ENCODE results near the gene PCYOX1L. TPM values are rescaled to one million over a fixed set of nuclear protein-coding genes. Genes with fewer than 3 reads are reported as not detected.
A peak's percentile ranks its signal among the peaks of the same experiment; 100 is the strongest.

PCYOX1L gene
- total and polyA plus RNA-seq, 2 experiments from 2014 or later, result 6.7 to 14.7 TPM

DNA sequence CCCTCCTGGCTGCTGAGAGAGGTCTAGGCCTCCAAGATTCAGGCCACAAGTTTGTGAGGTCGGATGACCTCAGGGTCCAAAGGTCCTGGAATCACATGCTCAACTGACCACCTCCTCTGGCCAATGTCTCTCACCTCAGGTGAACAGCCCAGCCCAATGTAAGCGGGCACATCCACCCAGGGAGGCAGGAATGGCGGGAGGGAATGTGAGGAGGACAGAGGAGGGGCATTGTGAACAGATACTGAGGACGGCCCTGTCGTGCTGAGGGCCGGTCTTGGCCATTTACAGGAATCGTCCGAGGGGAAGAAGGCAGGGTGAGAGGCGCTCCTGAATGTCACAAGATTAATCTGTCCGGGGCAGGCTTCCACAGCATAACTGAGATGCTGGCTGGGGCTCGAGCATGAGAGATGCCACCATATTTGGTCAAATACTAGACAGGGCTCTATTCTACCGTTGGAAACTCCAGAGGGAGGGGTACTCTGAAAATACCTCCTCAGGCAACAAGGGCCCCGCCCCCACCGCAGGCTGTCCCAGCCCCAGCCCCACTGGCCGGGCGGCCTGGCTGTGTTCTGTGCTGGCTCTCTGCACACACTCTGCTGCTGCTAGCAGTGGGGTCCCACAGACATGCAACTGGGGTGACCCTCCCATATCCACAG lies 22.7 kb downstream of the PCYOX1L start:
- H3K27ac ChIP-seq (ENCODE audit: low read depth), result no peak overlapping the region
- no peaks in the 10 kb centered on the region for H3K27me3 ChIP-seq (ENCODE audit: insufficient read depth)
- no peaks in the 10 kb centered on the region for H3F3A ChIP-seq (replicated peaks; ENCODE audit: low read depth)
- no peaks in the 10 kb centered on the region; the same call in 2 of the 3 replicates for H3K36me3 Mint-ChIP-seq (ENCODE audit: low read depth)
- no peaks in the 10 kb centered on the region for H3K36me3 ChIP-seq (ENCODE audit: insufficient read depth)
- H3K4me3 ChIP-seq, result no peak overlapping the region
- DNase-seq (ENCODE audit: low spot score) (no peak), ATAC-seq (peak; percentile 16)
- no peaks in the 10 kb centered on the region for H3K4me1 ChIP-seq (ENCODE audit: insufficient read depth)
- no peak overlapping the region for H3K27ac Mint-ChIP-seq
- no peaks in the 10 kb centered on the region for H3K9me2 ChIP-seq (ENCODE audit: insufficient read depth)
- H3K4me3 Mint-ChIP-seq, result no peak overlapping the region
- peaks cover 13% of the 10 kb centered on the region for H3K4me1 Mint-ChIP-seq
- H2AFZ ChIP-seq, result no peak overlapping the region
- no peaks in the 10 kb centered on the region for H3K79me2 ChIP-seq (replicated peaks; ENCODE audit: insufficient read depth)
- peaks cover 4% of the 10 kb centered on the region for H3K27me3 Mint-ChIP-seq (ENCODE audit: insufficient read depth, low read depth, poor library complexity)
- TF ChIP-seq, protein P1, sequence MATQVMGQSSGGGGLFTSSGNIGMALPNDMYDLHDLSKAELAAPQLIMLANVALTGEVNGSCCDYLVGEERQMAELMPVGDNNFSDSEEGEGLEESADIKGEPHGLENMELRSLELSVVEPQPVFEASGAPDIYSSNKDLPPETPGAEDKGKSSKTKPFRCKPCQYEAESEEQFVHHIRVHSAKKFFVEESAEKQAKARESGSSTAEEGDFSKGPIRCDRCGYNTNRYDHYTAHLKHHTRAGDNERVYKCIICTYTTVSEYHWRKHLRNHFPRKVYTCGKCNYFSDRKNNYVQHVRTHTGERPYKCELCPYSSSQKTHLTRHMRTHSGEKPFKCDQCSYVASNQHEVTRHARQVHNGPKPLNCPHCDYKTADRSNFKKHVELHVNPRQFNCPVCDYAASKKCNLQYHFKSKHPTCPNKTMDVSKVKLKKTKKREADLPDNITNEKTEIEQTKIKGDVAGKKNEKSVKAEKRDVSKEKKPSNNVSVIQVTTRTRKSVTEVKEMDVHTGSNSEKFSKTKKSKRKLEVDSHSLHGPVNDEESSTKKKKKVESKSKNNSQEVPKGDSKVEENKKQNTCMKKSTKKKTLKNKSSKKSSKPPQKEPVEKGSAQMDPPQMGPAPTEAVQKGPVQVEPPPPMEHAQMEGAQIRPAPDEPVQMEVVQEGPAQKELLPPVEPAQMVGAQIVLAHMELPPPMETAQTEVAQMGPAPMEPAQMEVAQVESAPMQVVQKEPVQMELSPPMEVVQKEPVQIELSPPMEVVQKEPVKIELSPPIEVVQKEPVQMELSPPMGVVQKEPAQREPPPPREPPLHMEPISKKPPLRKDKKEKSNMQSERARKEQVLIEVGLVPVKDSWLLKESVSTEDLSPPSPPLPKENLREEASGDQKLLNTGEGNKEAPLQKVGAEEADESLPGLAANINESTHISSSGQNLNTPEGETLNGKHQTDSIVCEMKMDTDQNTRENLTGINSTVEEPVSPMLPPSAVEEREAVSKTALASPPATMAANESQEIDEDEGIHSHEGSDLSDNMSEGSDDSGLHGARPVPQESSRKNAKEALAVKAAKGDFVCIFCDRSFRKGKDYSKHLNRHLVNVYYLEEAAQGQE (IDR thresholded peaks at IDR 0.05; ENCODE audit: unreplicated experiment), result no peak
- no peak for TF ChIP-seq ZNF114 (CRISPR knock-in tag; IDR thresholded peaks at IDR 0.05)
- no peak for TF ChIP-seq STAT1 (IDR thresholded peaks at IDR 0.05; ENCODE audit: unreplicated experiment)
- no peak for TF ChIP-seq JUNB (IDR thresholded peaks at IDR 0.05; ENCODE audit: unreplicated experiment)
- no peak for TF ChIP-seq EZH2phosphoT487 (IDR thresholded peaks at IDR 0.05; ENCODE audit: unreplicated experiment)
- no peak for TF ChIP-seq CREB1 (CRISPR knock-in tag; IDR thresholded peaks at IDR 0.05; ENCODE audit: low read depth)
- no peak for TF ChIP-seq ZNF331 (CRISPR knock-in tag; IDR thresholded peaks at IDR 0.05; ENCODE audit: low read depth)
- TF ChIP-seq ETS1 (IDR thresholded peaks at IDR 0.05), result no peak
- TF ChIP-seq EZH2 (IDR thresholded peaks at IDR 0.05; ENCODE audit: low read depth, unreplicated experiment), result no peak
- TF ChIP-seq POLR2AphosphoS5 (IDR thresholded peaks at IDR 0.05; ENCODE audit: low read depth), result no peak
- TF ChIP-seq CTCF (conservative IDR thresholded peaks at IDR 0.05; ENCODE audit: low read depth in 2 of 2), result no peak
- TF ChIP-seq ZNF462 (CRISPR knock-in tag; IDR thresholded peaks at IDR 0.05), result no peak
- TF ChIP-seq NANOG (IDR thresholded peaks at IDR 0.05; ENCODE audit: borderline replicate concordance), result no peak
- H4K20me1 ChIP-seq (replicated peaks; ENCODE audit: insufficient read depth), result no peaks in the 10 kb centered on the region
- H3K4me2 ChIP-seq, result no peak overlapping the region
- no peaks in the 10 kb centered on the region for H3K9me3 Mint-ChIP-seq

Data from GM23338 (cell line).